K562 (cell line): ENCODE data around the gene C2CD5. TPM values are rescaled to one million over a fixed set of nuclear protein-coding genes. Genes with fewer than 3 reads are reported as not detected.

Experiments
- ATAC-seq: fragments of 200-7000 bp; cut with Tn5 transposase; 3 replicates; pipeline ENCODE4 v1.9.1; 2020; ENCODE audit warnings: moderate library complexity
- BruUV-seq: library from RNA; stranded (reverse); fragments of 400-500 nt; replicated peaks from 2 replicates; lab custom pipeline; 2021; lab: Mats Ljungman, UMichigan
- CTCF ChIA-PET: fragments of 300-600 bp; formaldehyde crosslinking; extraction: SDS; loops from one replicate; lab custom pipeline; 2021; ENCODE audit warnings: low intra/inter-chr PET ratio; lab: Yijun Ruan, JAX
- POLR2A ChIA-PET: fragments of 300-600, 350-650 bp; sonication (Branson Sonifier 250); formaldehyde crosslinking; extraction: SDS; loops from one replicate; lab custom pipeline; 2021; ENCODE audit warnings: antibody characterized with exemption, inconsistent platforms; lab: Yijun Ruan, JAX
- DNase-seq, 4 experiments: peaks; one replicate each; pipeline versions ENCODE4 v3.0.0 to v3.0.0-alpha.2; 2011 to 2018; ENCODE audit warnings: low spot score in 3 of 4, mixed read lengths in 3 of 4; ENCODE audit errors: extremely low read depth in 1 of 4
- FAIRE-seq: peaks from 2 replicates; lab custom pipeline; 2011; peaks lifted over from hg19 to GRCh38; lab: Jason Lieb, UNC
- H2AFZ ChIP-seq: 2 replicates; pipeline ENCODE4 v1.6.0; 2011; ENCODE audit warnings: low read depth, low read length, control low read depth, inconsistent platforms
- H3K27ac ChIP-seq: fragments of 200-600 bp; 3 replicates; pipeline ENCODE4 v1.8.0; 2011; ENCODE audit warnings: low read depth, mild to moderate bottlenecking, control low read depth, inconsistent platforms, low read length, moderate library complexity, mixed read lengths; ENCODE audit errors: extremely low read depth
- H3K27me3 ChIP-seq, 2 experiments: fragments of 300-600 bp in 1 of 2; 2 replicates in 1 of 2; 3 replicates in 1 of 2; pipeline versions ENCODE4 v1.6.0 to v1.8.0; 2011; ENCODE audit warnings: inconsistent platforms in 2 of 2, low read length in 2 of 2, mild to moderate bottlenecking in 1 of 2, mixed read lengths in 1 of 2, moderate library complexity in 1 of 2; ENCODE audit not compliant: control insufficient read depth in 2 of 2, insufficient read depth in 2 of 2
- H3K36me3 ChIP-seq: fragments of 300-600 bp; 3 replicates; pipeline ENCODE4 v1.8.0; 2011; ENCODE audit warnings: mild to moderate bottlenecking, low read length, inconsistent platforms; ENCODE audit not compliant: control insufficient read depth, insufficient read depth
- H3K4me1 ChIP-seq, 2 experiments: fragments of 200-600 bp in 1 of 2; replicated peaks in 1 of 2; 2 replicates in 1 of 2; 3 replicates in 1 of 2; pipeline versions ENCODE4 v1.5.1 to v1.8.0; 2011; ENCODE audit warnings: inconsistent platforms in 2 of 2, low read length in 2 of 2, mild to moderate bottlenecking in 1 of 2, mixed read lengths in 1 of 2, moderate library complexity in 1 of 2; ENCODE audit not compliant: control insufficient read depth in 2 of 2, insufficient read depth in 2 of 2
- H3K4me2 ChIP-seq: 2 replicates; pipeline ENCODE4 v1.6.1; 2011; ENCODE audit warnings: low read length, control low read depth, inconsistent platforms, mixed read lengths; ENCODE audit not compliant: insufficient read depth
- H3K4me3 ChIP-seq: fragments of 200-600 bp; sonication (generic), shearing (Covaris generic); 2 replicates; pipeline ENCODE4 v1.5.1; 2016; ENCODE audit warnings: control low read depth, inconsistent platforms
- H3K79me2 ChIP-seq: fragments of 200-600 bp; 3 replicates; pipeline ENCODE4 v1.8.0; 2011; ENCODE audit warnings: low read length, inconsistent platforms; ENCODE audit not compliant: control insufficient read depth, insufficient read depth
- H3K9ac ChIP-seq, 2 experiments: 2 replicates each; pipeline versions ENCODE4 v1.6.0 to v1.6.1; 2011; ENCODE audit warnings: low read depth in 2 of 2, low read length in 2 of 2, control low read depth in 1 of 2, inconsistent platforms in 1 of 2, mild to moderate bottlenecking in 1 of 2, mixed read lengths in 1 of 2; ENCODE audit not compliant: insufficient read depth in 1 of 2
- H3K9me1 ChIP-seq: one replicate; pipeline ENCODE4 v1.6.0; 2011; ENCODE audit warnings: inconsistent platforms, mild to moderate bottlenecking, low read length, moderate library complexity; ENCODE audit not compliant: control insufficient read depth, insufficient read depth
- H3K9me3 ChIP-seq: replicated peaks from 2 replicates; pipeline ENCODE4 v1.5.1; 2011; ENCODE audit warnings: low read depth, low read length, inconsistent platforms; ENCODE audit not compliant: control insufficient read depth, insufficient read depth
- H4K20me1 ChIP-seq: replicated peaks from 2 replicates; pipeline ENCODE4 v1.6.1; 2011; ENCODE audit warnings: low read length, inconsistent platforms, mixed read lengths; ENCODE audit not compliant: control insufficient read depth, insufficient read depth
- BCL6 ChIP-seq: fragments of 250-450 bp; sonication (Bioruptor Pico); IDR thresholded peaks from 2 replicates; pipeline ENCODE4 v1.4.0; 2020
- BRD4 ChIP-seq: fragments of 200-600 bp; sonication (generic); IDR thresholded peaks from 2 replicates; pipeline ENCODE4 v1.6.1; 2017; ENCODE audit warnings: inconsistent platforms
- E4F1 ChIP-seq: fragments of 250-450 bp; sonication (Bioruptor Pico); IDR thresholded peaks from 2 replicates; pipeline ENCODE4 v1.5.0; 2021; ENCODE audit warnings: mild to moderate bottlenecking, borderline replicate concordance
- ID3 ChIP-seq, 2 experiments: fragments of 250-450 bp in 1 of 2; fragments of 450-650 bp in 1 of 2; sonication (Bioruptor Pico) in 1 of 2; IDR thresholded peaks; 2 replicates each; pipeline versions ENCODE4 v1.6.1 to v1.8.0; 2016 to 2021; ENCODE audit warnings: mild to moderate bottlenecking in 2 of 2, moderate library complexity in 2 of 2, missing compliant biosample characterization in 1 of 2, missing genetic modification characterization in 1 of 2
- NR3C1 ChIP-seq: sonication (generic); formaldehyde crosslinking; IDR thresholded peaks from 2 replicates; pipeline ENCODE4 v1.8.1; 2022; ENCODE audit warnings: missing genetic modification reagents
- TSC22D4 ChIP-seq: fragments of 450-650 bp; IDR thresholded peaks from 2 replicates; pipeline ENCODE4 v1.6.1; 2016; ENCODE audit warnings: missing genetic modification characterization, missing biosample characterization, control low read depth
- ZBTB1 ChIP-seq: sonication (generic); formaldehyde crosslinking; IDR thresholded peaks from 2 replicates; pipeline ENCODE4 v1.8.1; 2023; ENCODE audit warnings: missing genetic modification reagents, low read depth, mild to moderate bottlenecking, borderline replicate concordance
- ZNF518B ChIP-seq: fragments of 250-450 bp; sonication (Bioruptor Pico); IDR thresholded peaks from 2 replicates; pipeline ENCODE4 v1.5.0; 2021; ENCODE audit warnings: mild to moderate bottlenecking, moderate library complexity
- ZNF764 ChIP-seq: fragments of 250-450 bp; sonication (Bioruptor Pico); IDR thresholded peaks from 2 replicates; pipeline ENCODE4 v1.4.0; 2020; ENCODE audit warnings: low read depth, mild to moderate bottlenecking, moderate library complexity
- ZNF79 ChIP-seq: fragments of 250-450 bp; sonication (Bioruptor Pico); IDR thresholded peaks from 2 replicates; pipeline ENCODE4 v1.4.0; 2020; ENCODE audit warnings: low read depth, mild to moderate bottlenecking, moderate library complexity
- WGBS: fragments of 100-300 bp; shearing (Covaris generic); methylation state at CpG from one replicate; pipeline ENCODE4 v1.1.6; 2016; ENCODE audit warnings: low coverage, mixed read lengths; ENCODE audit not compliant: insufficient coverage; ENCODE audit errors: missing lambda C conversion rate; 5-methylcytosine and 5-hydroxymethylcytosine counted together
- in situ Hi-C: fragments of 300-500 bp; cut with MboI; formaldehyde crosslinking; loops from 4 replicates; pipeline ENCODE4 v1.15.0; 2018; ENCODE audit warnings: inconsistent platforms, mixed read lengths
- intact Hi-C: fragments of 100-400 bp; cut with micrococcal nuclease; formaldehyde crosslinking; loops from 2 replicates; pipeline ENCODE4 v1.14.2; 2022
- polyA plus RNA-seq, 8 experiments: library from polyadenylated mRNA; depleted of rRNA in 4 of 8; stranded (reverse) in 5 of 8; unstranded in 3 of 8; fragments of >200 nt; fragmentation: Nextera tagmentation in 2 of 8; fragmentation: Illumina TruSeq in 1 of 8; extraction: Ambion mirVana in 2 of 8; extraction: Trizol in 1 of 8; gene quantifications; 2 replicates each; pipeline versions ENCODE4 v1.2.1 to v1.2.3, GENCODE V29; 2011 to 2014; ENCODE audit warnings: inconsistent platforms in 1 of 8, missing spikeins in 1 of 8
- total RNA-seq, 7 experiments: library from RNA; depleted of rRNA in 6 of 7; stranded (reverse); fragments of >200 nt in 6 of 7; fragmentation: Illumina TruSeq in 2 of 7; extraction: Trizol in 2 of 7; gene quantifications; 2 replicates each; pipeline versions ENCODE4 v1.2.1 to v1.2.3, GENCODE V29; 2011 to 2021; ENCODE audit warnings: low replicate concordance in 1 of 7

The C2CD5 gene
- total and polyA plus RNA-seq, 9 of the 15 experiments (the other 6 are each of a cell fraction or from before 2014, with no cell fraction given) = 5.1 to 24.1 (median 14.3) TPM

GRCh38 chr12:22491034-22491433 lies 53.3 kb downstream of the C2CD5 start:
- H3K4me1 ChIP-seq = no peaks in the 10 kb centered on the region
- H4K20me1 ChIP-seq = no peaks in the 10 kb centered on the region
- H2AFZ ChIP-seq = no peak overlapping the region
- no peak overlapping the region for H3K4me3 ChIP-seq
- in situ Hi-C loops (no loop called here), intact Hi-C loops (no loop called here)
- no peak for TF ChIP-seq BCL6
- no peak for TF ChIP-seq NR3C1 (CRISPR knock-in tag)
- no peak for TF ChIP-seq ZBTB1
- no peak for TF ChIP-seq TSC22D4 (tag)
- no peak for TF ChIP-seq ZNF518B
- TF ChIP-seq ZNF764 (CRISPR knock-in tag) = no peak
- no peak for TF ChIP-seq ZNF79 (CRISPR knock-in tag)
- no peak for TF ChIP-seq BRD4
- no peak for TF ChIP-seq ID3 (CRISPR knock-in tag; IDR thresholded peaks at IDR 0.05)
- TF ChIP-seq ID3 (tag; IDR thresholded peaks at IDR 0.05) = no peak
- no peak for TF ChIP-seq E4F1 (CRISPR knock-in tag)
- no peaks in the 10 kb centered on the region for H3K79me2 ChIP-seq
- H3K9me3 ChIP-seq = no peaks in the 10 kb centered on the region
- 91% methylated on average over 1 of the region's 1 CpG for WGBS
- H3K27me3 ChIP-seq = no peaks in the 10 kb centered on the region
- ChIA-PET POLR2A (no interaction called here), CTCF (no interaction called here)
- ATAC-seq (no peak), FAIRE-seq (no peak), DNase-seq (no peak)
- H3K27ac ChIP-seq = no peak overlapping the region
- no TSS peak for BruUV-seq
- H3K9me1 ChIP-seq = no peaks in the 10 kb centered on the region
- H3K4me2 ChIP-seq = no peak overlapping the region
- peaks cover 12% of the 10 kb centered on the region; the same call in 2 of the 3 replicates for H3K36me3 ChIP-seq
- no peak overlapping the region for H3K9ac ChIP-seq
